Right cardiac atrium (tissue), 5 donors: ENCODE measurements around the gene ILK. TPM values are rescaled to one million over a fixed set of nuclear protein-coding genes. Genes with fewer than 3 reads are reported as not detected.

ENCODE experiments used
- ATAC-seq, 2 donors: fragments of 200-7000 bp; cut with Tn5 transposase; one replicate each; pipeline versions ENCODE4 v1.8.0 to v1.9.1; 2020; ENCODE audit warnings: moderate library complexity in 2 of 2, mild to moderate bottlenecking in 1 of 2
- DNase-seq, 3 donors: peaks; one replicate each; pipeline ENCODE4 v3.0.0-alpha.2; 2020
- H3K27ac ChIP-seq: one replicate; pipeline ENCODE4 v1.5.1; 2013; ENCODE audit warnings: mild to moderate bottlenecking, low read length, control low read depth, moderate library complexity
- H3K27me3 ChIP-seq: one replicate; pipeline ENCODE4 v1.6.1; 2013; ENCODE audit not compliant: control insufficient read depth, insufficient read depth
- H3K4me1 ChIP-seq: one replicate; pipeline ENCODE4 v1.6.1; 2013; ENCODE audit warnings: low read length; ENCODE audit not compliant: control insufficient read depth, insufficient read depth
- H3K4me3 ChIP-seq: one replicate; pipeline ENCODE4 v1.5.1; 2013; ENCODE audit warnings: low read length, control low read depth
- H3K9me3 ChIP-seq: one replicate; pipeline ENCODE4 v1.6.1; 2013; ENCODE audit warnings: low read length; ENCODE audit not compliant: control insufficient read depth
- WGBS: extraction: QIAGEN DNeasy Blood & Tissue Kit; methylation state at CpG from one replicate; pipeline ENCODE4 v1.1.7; 2013; 5-methylcytosine and 5-hydroxymethylcytosine counted together
- intact Hi-C, 4 donors: fragments of 100-400 bp; cut with DNase I; formaldehyde crosslinking; loops; one replicate each; pipeline versions ENCODE4 v1.11.0 to v1.14.0; 2022 to 2023
- polyA plus RNA-seq: library from polyadenylated mRNA; stranded (reverse); fragments of 200-250 nt; gene quantifications from one replicate; pipeline ENCODE4 v1.2.3, GENCODE V29; 2013
- total RNA-seq, 4 donors: library from RNA; stranded (reverse); fragmentation: NEBNext Ultra II Directional; extraction: Animal tissue kit (Norgen Biotek cat#: 25700); gene quantifications; one replicate each; pipeline ENCODE4 v1.2.1, GENCODE V29; 2021
- donor health status: healthy with polysubstance abuse.
- donor health status: DM: no; HTN: yes; CAD: no.
- donor health status: DM: no; HTN: no; CAD: no.
- donor health status: DM: no; HTN: yes; CAD: no; lungs with severe emphysema.
- donor health status: DM: yes; HTN: yes; CAD: no.

Gene ILK
- total and polyA plus RNA-seq, 5 donors = 176 to 196 (median 190) TPM

DNA sequence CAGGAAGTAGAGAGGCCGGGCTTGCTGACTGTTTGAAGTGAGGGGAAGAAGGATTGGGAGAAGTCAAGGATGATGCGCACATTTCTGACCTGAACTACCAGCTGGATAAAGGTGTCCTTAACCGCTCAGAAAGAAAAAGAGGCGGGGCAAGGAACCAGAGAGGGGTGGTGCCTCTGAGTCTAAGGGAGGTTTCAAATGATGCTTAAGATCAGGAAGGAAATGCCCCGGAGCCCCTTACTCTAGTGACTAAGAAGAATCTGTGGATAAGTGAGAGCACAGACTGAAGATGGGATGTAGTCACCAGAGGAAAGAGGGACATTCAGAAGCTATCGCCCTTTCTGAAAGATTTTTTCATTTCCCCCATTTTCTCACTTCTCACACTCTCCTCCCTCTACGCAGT, 39.4 kb downstream of the ILK start:
- intact Hi-C loops = no loop called here
- 83% methylated on average over 7 of the region's 7 CpGs for WGBS

DNA sequence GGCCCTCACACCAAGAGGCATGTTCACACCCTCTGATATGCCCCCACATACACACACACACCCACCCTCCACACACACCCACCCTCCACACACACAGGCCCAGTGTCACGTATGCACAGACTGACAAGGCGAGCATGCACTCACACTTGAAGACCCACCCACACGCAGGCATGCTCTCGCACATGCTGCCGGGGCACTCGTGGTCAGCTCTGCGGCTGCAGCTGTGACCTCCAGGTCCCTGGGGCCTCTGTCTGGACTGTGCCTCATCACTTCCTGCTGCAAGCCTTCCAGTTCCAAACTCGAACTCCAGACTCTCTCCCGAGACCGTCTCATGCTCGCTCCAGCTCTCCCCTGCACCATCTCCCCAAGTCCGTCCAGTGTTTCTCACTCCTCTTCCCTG, 42.5 kb downstream of the ILK start:
- H3K27ac ChIP-seq = peak overlapping the region; percentile 36
- no peaks in the 10 kb centered on the region for H3K27me3 ChIP-seq
- DNase-seq (peak; percentile 81 to 92 (median 91)), ATAC-seq (peak; percentile 72 to 78)
- H3K9me3 ChIP-seq = no peaks in the 10 kb centered on the region
- H3K4me1 ChIP-seq = peaks cover 12% of the 10 kb centered on the region
- H3K4me3 ChIP-seq = no peak overlapping the region
- intact Hi-C loops = no loop called here
- WGBS = 31% methylated on average over 12 of the region's 12 CpGs

More for the DNA sequence above, 39.4 kb downstream of the ILK start:
- Histone ChIP-seq H3K27me3 (no peaks in the 10 kb centered on the region), H3K9me3 (no peaks in the 10 kb centered on the region), H3K4me3 (no peak overlapping the region), H3K27ac (no peak overlapping the region), H3K4me1 (peaks cover 12% of the 10 kb centered on the region)
- DNase-seq (no peak), ATAC-seq (no peak)

DNA sequence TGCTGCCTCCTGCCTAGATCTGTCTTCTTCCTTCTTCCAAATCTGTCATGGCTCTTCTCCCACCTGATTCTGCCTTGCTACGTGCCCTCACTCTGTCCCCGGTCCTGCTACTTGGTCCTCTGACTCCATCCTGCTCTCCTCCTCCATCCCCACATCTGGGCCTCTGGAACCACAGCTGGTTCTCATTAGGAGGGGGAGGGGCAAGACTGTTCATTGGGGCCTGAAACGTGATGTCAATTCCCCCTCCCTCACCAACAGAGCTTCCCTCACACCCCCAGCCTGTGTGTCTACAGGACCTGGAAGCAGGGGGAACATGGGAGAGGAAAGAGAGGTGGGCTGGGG, 43.0 kb downstream of the ILK start:
- ATAC-seq = peak; percentile 47 to 61
- H3K27ac ChIP-seq = peak overlapping the region; percentile 36
- peaks cover 13% of the 10 kb centered on the region for H3K4me1 ChIP-seq
- 24% methylated on average over 3 of the region's 3 CpGs for WGBS
- no peak overlapping the region for H3K4me3 ChIP-seq
- H3K27me3 ChIP-seq = no peaks in the 10 kb centered on the region
- intact Hi-C loops = no loop called here
- no peaks in the 10 kb centered on the region for H3K9me3 ChIP-seq
- DNase-seq = peak in 2 of 3 donors; percentile 72 to 78

DNA sequence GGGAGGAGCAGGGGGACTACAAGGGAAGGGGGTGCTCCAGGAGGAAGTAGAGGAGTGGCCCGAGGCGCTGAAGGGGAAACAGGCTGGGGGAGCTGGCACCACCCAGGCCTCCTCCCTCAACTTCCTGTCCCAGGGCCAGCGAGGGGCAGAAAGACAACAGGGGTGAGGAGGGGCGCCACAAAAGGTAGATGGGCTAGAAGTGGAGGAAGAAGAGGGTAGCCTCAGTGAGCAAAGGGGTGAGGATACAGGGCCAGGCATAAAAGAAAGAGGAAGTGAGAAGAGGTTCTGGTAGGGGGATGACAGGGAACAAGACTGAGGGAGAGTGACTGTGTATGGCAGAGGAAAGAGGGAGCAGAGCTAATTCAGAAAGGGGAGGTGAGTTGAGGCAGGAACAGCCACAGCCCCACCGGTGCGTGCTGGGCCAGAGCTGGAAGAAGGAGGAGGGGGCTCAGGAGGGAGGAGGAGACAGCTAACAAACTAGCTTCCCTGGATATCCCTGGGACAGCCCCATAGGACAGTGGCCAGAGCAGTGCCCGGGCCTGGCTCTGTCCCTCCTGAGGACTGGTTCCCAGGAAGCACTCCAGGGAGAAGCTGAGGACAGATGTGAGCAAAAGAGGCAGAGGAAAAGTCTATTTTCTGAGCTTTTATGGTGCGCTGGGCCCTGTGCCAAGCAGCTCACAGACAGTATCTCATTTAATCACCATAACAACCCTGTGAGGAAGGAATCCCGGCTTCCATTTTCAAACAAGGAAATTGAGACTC, 43.5 kb downstream of the ILK start:
- Histone ChIP-seq H3K9me3 (no peaks in the 10 kb centered on the region), H3K27ac (peak overlapping the region; percentile 36), H3K27me3 (no peaks in the 10 kb centered on the region), H3K4me3 (no peak overlapping the region), H3K4me1 (peaks cover 13% of the 10 kb centered on the region)
- intact Hi-C loops = no loop called here
- ATAC-seq = peak; percentile 33 to 59
- DNase-seq = peak; percentile 64 to 83 (median 79)
- WGBS = 37% methylated on average over 9 of the region's 9 CpGs

DNA sequence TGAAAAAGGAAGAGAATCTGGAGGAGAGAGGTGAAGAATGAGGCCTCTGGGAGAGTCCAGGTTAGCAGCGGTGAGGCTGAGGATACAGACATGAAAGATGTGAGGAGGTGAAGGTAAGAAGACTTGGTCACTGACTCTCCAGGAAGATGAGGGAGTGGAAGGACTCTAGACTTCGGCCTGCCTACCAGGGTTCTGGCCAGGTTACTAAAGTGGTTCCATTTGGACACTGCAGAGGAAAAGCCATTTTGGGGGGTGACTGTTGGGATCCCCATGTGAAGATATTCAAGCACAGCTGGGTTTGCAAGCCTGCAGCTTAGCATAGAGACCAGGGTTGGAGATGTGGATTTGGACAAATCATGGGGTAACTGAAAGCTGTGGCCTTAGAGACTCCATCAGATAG, 44.3 kb downstream of the ILK start:
- DNase-seq (no peak), ATAC-seq (no peak)
- Histone ChIP-seq H3K9me3 (no peaks in the 10 kb centered on the region), H3K4me3 (no peak overlapping the region), H3K4me1 (peaks cover 13% of the 10 kb centered on the region), H3K27me3 (no peaks in the 10 kb centered on the region), H3K27ac (peak overlapping the region; percentile 39)
- intact Hi-C loops = no loop called here
- WGBS = 91% methylated on average over 2 of the region's 2 CpGs

DNA sequence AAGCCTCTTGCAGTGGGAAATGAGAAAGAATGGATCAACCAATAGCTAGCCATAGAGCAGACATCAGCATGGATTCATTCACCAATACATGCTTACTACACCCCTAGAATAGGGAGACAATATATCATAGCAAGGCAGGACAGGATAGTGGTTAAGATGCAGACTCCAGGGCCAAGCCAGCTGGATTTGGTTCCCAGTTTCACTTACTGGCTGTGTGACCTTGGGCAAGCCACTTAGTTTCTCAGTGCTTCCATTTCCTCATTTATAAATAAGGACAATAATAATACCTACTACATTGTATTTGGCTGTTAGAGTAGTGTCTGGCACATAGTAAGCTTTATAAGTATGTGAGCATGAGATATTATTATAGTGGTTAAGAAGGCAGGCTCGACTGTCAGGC, 44.9 kb downstream of the ILK start:
- peak in 1 of 3 donors; percentile 40 for DNase-seq
- H3K4me3 ChIP-seq = no peak overlapping the region
- H3K9me3 ChIP-seq = no peaks in the 10 kb centered on the region
- H3K27ac ChIP-seq = peak overlapping the region; percentile 7
- peaks cover 13% of the 10 kb centered on the region for H3K4me1 ChIP-seq
- intact Hi-C loops = no loop called here
- ATAC-seq = no peak
- 40% methylated on average over 1 of the region's 1 CpG for WGBS
- no peaks in the 10 kb centered on the region for H3K27me3 ChIP-seq

DNA sequence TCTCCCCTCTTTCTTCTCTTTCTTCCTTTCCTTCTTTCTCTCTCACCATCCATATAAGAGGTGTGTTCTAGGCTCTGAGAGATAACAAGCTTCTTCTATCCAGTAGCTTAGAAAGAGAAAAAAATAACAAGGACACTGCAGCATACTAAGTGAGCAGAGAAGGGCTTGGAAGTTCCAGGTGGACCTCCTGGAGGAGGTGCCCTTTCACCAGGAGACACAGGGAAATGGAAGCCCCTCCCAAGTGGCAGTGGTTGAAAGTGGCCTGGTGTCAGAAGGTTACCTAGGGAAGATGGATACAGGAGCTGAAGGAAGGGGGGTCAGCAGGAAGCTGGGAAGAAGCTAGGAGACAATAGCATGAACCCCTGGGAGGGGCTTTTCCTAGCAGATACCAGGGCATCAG, 46.5 kb downstream of the ILK start:
- ATAC-seq (no peak), DNase-seq (no peak)
- Histone ChIP-seq H3K4me3 (no peak overlapping the region), H3K4me1 (peaks cover 13% of the 10 kb centered on the region), H3K27me3 (no peaks in the 10 kb centered on the region), H3K27ac (no peak overlapping the region), H3K9me3 (no peaks in the 10 kb centered on the region)
- intact Hi-C loops = no loop called here

DNA sequence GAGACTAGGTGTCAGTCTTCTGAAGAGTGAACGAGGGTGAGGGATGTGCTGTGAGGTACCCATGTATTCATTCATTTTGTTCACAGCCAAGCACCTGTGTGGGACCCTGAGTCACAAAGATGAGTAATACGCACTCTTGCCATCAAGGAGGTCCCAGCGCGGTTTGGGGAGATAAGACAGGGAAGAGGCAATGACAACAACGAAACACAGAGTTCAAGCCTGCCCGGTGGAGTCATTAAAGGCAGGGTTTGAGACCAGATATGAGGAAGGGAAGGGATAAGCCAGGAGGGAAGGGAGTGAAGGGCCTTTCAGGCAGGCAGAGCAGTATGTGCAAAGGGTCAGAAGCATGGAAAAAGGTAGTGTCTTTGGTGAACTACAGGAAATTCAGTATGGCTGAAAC, 47.4 kb downstream of the ILK start:
- Histone ChIP-seq H3K4me1 (peaks cover 13% of the 10 kb centered on the region), H3K9me3 (no peaks in the 10 kb centered on the region), H3K4me3 (no peak overlapping the region), H3K27ac (no peak overlapping the region), H3K27me3 (no peaks in the 10 kb centered on the region)
- no peak for ATAC-seq
- no peak for DNase-seq
- intact Hi-C loops = no loop called here
- WGBS = 48% methylated on average over 6 of the region's 6 CpGs

DNA sequence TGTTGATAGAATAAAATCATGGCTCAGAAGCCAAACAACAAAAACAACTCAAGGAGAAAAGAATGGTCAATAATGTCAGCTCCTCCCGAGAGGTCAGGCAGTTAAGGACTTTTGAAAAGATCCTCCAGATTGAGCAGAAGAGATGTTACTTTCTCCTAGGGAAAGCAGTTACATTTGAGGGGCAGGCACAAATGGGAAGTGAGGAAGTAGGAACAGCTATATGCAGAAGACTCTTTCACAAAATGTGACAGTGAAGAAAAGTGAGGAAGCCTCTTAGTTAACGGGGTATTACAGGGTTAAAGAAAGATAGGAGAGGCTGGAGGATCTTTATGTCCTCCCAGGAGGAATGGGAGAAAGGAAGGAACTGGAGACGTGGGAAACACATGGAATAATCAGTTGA, 48.6 kb downstream of the ILK start:
- Histone ChIP-seq H3K4me3 (no peak overlapping the region), H3K9me3 (no peaks in the 10 kb centered on the region), H3K4me1 (peaks cover 4% of the 10 kb centered on the region), H3K27me3 (no peaks in the 10 kb centered on the region), H3K27ac (no peak overlapping the region)
- 52% methylated on average over 3 of the region's 3 CpGs for WGBS
- ATAC-seq = no peak
- intact Hi-C loops = no loop called here
- DNase-seq = no peak

DNA sequence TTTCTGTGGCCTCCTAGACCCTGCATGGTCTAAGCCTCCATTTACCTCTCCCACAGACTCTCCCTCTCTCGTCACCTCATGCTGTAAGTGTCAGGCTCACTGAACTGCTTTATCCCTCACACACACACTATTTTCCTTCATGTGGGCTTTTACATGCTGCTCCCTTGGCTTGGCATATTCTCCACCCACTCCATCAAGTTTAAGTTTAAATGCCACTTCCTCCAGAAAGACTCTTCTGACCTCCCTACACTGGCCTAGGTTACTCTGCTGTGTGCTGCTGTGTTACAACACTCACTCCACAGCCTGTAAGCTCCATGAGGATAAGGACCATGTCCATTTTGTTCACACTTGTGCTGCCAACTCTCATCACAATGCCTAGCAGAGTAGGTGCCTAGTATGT, 49.5 kb downstream of the ILK start:
- ATAC-seq (no peak), DNase-seq (no peak)
- Histone ChIP-seq H3K27ac (no peak overlapping the region), H3K4me1 (peaks cover 3% of the 10 kb centered on the region), H3K27me3 (no peaks in the 10 kb centered on the region), H3K9me3 (no peaks in the 10 kb centered on the region), H3K4me3 (no peak overlapping the region)
- 94% methylated on average over 1 of the region's 1 CpG for WGBS
- intact Hi-C loops = no loop called here

DNA sequence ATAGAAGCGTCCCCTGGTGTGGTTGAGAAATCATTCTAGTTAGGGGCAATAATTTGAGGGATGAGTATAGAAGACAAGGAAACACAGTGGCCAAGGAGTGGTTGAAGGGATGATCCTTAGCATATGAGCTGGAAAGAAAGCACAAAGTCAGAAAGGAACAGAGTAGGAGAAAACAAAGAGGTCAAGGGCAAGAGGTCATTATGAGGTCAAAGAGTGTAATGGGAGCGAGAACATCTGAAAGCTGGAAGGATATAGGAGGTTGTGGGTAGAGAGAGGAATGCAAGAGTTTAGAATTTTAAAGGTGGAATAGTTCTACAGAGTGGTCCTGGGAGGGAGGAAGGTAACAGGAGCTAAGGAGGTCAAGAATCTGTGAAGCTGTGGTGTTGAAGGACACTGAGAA, 50.1 kb downstream of the ILK start:
- 89% methylated on average over 2 of the region's 2 CpGs for WGBS

More for the DNA sequence above, 50.1 kb downstream of the ILK start:
- H3K27ac ChIP-seq = no peak overlapping the region
- H3K4me3 ChIP-seq = no peak overlapping the region
- no peak for DNase-seq
- no peaks in the 10 kb centered on the region for H3K27me3 ChIP-seq
- no peaks in the 10 kb centered on the region for H3K9me3 ChIP-seq
- ATAC-seq = no peak
- intact Hi-C loops = no loop called here
- H3K4me1 ChIP-seq = peaks cover 3% of the 10 kb centered on the region
